Tibial artery (tissue), 4 donors: Measurements from ENCODE around the gene BTAF1.

ENCODE experiments used
- DNase-seq, 2 donors: peaks; one replicate each; pipeline ENCODE4 v3.0.0-alpha.2; 2019
- H3K27ac ChIP-seq, 2 donors: fragments of 200-600 bp; sonication (generic) in 1 of 2; 1 replicate in 1 of 2; 2 replicates in 1 of 2; pipeline ENCODE4 v1.5.1; 2018 to 2019; ENCODE audit warnings: mild to moderate bottlenecking in 1 of 2
- H3K27me3 ChIP-seq, 2 donors: fragments of 200-600 bp; sonication (generic) in 1 of 2; one replicate each; pipeline versions ENCODE4 v1.5.1 to v1.6.0; 2016 to 2019
- H3K36me3 ChIP-seq, 3 donors: fragments of 200-600 bp; sonication (generic) in 2 of 3; one replicate each; pipeline ENCODE4 v1.5.1; 2016 to 2019; ENCODE audit warnings: mild to moderate bottlenecking in 2 of 3
- H3K4me1 ChIP-seq, 4 donors: fragments of 200-600 bp; sonication (generic) in 2 of 4; 1 replicate in 3 of 4; 2 replicates in 1 of 4; pipeline ENCODE4 v1.5.1; 2016 to 2019
- H3K4me3 ChIP-seq, 2 donors: fragments of 200-600 bp; sonication (generic) in 1 of 2; 1 replicate in 1 of 2; 2 replicates in 1 of 2; pipeline ENCODE4 v1.5.1; 2018 to 2019; ENCODE audit warnings: mild to moderate bottlenecking in 2 of 2
- H3K9me3 ChIP-seq, 3 donors: fragments of 200-600 bp; sonication (generic) in 1 of 3; one replicate each; pipeline ENCODE4 v1.5.1; 2016 to 2019
- intact Hi-C: fragments of 100-400 bp; cut with DNase I; formaldehyde crosslinking; loops from one replicate; pipeline ENCODE4 v1.15.0; 2023; ENCODE audit warnings: low total_unique reads
- TF ChIP-seq, protein P1 (sequence below), 2 experiments: fragments of 200-600 bp in 1 of 2; fragments of 450-650 bp in 1 of 2; IDR thresholded peaks; one replicate each; pipeline ENCODE4 v1.5.1; 2017 to 2019; ENCODE audit warnings: antibody characterized with exemption in 2 of 2, mild to moderate bottlenecking in 1 of 2, moderate library complexity in 1 of 2

BTAF1 gene

DNA sequence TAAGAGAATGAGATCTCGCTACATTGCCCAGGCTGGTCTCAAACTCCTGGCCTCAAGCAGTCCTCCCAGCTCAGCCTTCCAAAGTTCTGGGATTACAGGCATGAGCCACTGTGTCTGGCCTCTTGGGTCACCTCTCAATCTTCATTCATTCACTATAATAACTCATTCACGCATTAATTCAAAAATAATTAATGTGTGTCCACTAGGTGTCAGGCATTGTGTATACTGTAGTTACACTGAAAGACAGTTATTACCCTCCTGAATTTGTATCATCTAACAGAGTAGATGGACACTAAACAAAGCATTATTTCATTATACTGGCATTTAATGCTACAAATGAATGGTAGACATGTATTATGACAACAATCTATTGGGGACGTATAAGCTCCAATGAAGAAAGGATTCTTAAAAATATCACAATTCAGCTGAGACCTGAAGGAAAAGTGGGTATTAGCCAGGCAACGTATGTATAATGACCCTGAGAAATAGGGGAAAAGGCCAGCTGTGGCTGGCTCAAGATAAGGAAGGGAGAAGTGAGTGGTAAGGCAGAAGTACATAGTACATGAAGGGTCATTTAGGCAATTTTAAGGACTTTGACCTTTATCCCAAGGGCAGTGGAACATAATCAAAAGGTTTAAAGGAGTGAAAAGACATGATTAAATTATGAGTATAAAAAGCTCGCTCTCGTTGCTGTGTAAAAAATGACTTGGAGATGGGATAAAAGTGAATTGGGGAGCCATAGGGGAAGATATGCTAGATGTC, 150.7 kb downstream of the BTAF1 start:
- DNase-seq, result no peak
- intact Hi-C loops, result no loop called here
- H3K9me3 ChIP-seq, result no peaks in the 10 kb centered on the region
- H3K27ac ChIP-seq, result no peak overlapping the region
- no peaks in the 10 kb centered on the region for H3K27me3 ChIP-seq
- H3K36me3 ChIP-seq, result peaks cover 0 to 15% (median 8%) of the 10 kb centered on the region in 3 donors
- no peaks in the 10 kb centered on the region for H3K4me1 ChIP-seq
- no peak overlapping the region for H3K4me3 ChIP-seq
- TF ChIP-seq, protein P1, sequence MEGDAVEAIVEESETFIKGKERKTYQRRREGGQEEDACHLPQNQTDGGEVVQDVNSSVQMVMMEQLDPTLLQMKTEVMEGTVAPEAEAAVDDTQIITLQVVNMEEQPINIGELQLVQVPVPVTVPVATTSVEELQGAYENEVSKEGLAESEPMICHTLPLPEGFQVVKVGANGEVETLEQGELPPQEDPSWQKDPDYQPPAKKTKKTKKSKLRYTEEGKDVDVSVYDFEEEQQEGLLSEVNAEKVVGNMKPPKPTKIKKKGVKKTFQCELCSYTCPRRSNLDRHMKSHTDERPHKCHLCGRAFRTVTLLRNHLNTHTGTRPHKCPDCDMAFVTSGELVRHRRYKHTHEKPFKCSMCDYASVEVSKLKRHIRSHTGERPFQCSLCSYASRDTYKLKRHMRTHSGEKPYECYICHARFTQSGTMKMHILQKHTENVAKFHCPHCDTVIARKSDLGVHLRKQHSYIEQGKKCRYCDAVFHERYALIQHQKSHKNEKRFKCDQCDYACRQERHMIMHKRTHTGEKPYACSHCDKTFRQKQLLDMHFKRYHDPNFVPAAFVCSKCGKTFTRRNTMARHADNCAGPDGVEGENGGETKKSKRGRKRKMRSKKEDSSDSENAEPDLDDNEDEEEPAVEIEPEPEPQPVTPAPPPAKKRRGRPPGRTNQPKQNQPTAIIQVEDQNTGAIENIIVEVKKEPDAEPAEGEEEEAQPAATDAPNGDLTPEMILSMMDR (IDR thresholded peaks at IDR 0.05), result no peak

DNA sequence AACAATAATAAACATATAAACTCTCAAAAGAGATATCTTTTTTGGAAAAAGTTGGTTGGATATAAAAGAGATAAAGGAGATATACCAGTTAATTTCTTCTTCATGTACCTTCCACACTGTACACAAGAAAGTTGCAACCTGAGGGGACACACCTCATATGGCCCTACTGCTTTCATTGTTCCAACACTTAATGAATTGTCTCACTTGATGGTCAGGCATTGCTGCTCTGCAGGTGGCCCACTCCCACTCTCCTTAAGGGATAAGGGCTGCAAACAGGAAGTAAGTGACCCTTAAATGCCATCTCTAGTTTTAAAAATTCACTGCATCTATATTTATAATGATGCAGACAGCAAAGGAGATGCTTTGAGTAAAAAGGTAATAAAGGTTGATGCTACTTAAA, 152.3 kb downstream of the BTAF1 start:
- intact Hi-C loops, result no loop called here
- Histone ChIP-seq H3K4me3 (no peak overlapping the region), H3K4me1 (no peaks in the 10 kb centered on the region), H3K9me3 (no peaks in the 10 kb centered on the region), H3K36me3 (peaks cover 8 to 30% (median 17%) of the 10 kb centered on the region in 3 donors), H3K27me3 (no peaks in the 10 kb centered on the region), H3K27ac (no peak overlapping the region)
- no peak for DNase-seq
- TF ChIP-seq, protein P1 (IDR thresholded peaks at IDR 0.05), result no peak

DNA sequence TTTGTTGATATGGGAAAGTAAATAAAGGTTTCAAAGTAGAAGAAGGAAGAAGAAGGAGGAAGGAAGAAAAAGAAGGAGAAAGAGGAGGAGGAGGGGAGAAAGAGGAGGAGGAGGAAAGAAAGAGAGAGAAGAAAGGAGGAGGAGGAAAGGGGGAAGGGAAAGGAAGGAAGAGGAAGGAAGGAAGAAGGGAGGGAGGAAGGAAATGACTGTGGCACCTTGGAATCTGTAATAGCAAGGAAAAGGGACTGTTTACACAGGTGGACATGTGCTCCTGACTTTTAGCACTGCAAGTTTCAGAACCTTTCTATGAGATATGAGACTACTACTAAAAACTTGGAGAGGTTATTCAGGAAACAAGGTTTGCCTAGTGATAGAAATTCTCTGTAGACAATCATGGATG, 153.2 kb downstream of the BTAF1 start:
- no peak overlapping the region for H3K27ac ChIP-seq
- H3K4me1 ChIP-seq, result no peaks in the 10 kb centered on the region
- H3K4me3 ChIP-seq, result no peak overlapping the region
- H3K36me3 ChIP-seq, result peaks cover 13 to 34% (median 21%) of the 10 kb centered on the region in 3 donors
- DNase-seq, result no peak
- H3K9me3 ChIP-seq, result no peaks in the 10 kb centered on the region
- intact Hi-C loops, result no loop called here
- TF ChIP-seq, protein P1 (IDR thresholded peaks at IDR 0.05), result no peak
- H3K27me3 ChIP-seq, result no peaks in the 10 kb centered on the region

DNA sequence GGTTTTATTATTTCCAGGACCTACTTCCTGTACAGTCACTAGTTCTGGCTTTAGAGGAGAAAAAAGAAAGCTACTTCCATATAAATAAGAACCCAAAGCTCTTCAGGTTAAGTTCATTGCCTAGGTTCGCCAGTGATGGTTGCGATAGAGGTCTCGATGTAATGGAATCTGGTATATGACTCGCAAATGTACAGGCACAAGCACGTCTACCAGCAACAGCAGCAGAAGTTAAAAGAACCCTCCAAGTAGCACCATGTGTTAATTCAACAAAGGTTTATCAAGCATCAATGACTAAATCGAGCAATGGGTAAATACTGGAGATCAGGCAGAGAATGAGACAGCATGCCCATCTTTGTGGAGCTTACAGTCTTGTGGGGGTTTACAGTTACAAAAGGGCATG, 155.4 kb downstream of the BTAF1 start:
- intact Hi-C loops, result no loop called here
- Histone ChIP-seq H3K4me1 (peaks cover 0 to 11% (median 0%) of the 10 kb centered on the region in 4 donors), H3K9me3 (no peaks in the 10 kb centered on the region), H3K36me3 (peaks cover 13 to 34% (median 21%) of the 10 kb centered on the region in 3 donors), H3K27ac (no peak overlapping the region), H3K27me3 (no peaks in the 10 kb centered on the region), H3K4me3 (no peak overlapping the region)
- TF ChIP-seq, protein P1 (IDR thresholded peaks at IDR 0.05), result no peak
- no peak for DNase-seq
